Liver (tissue), 9 donors: ENCODE results near the gene SEMA3B. TPM values are rescaled to one million over a fixed set of nuclear protein-coding genes. Genes with fewer than 3 reads are reported as not detected.

Experiments used
- DNase-seq: peaks from one replicate; pipeline ENCODE4 v3.0.0-alpha.2; 2017; ENCODE audit warnings: low spot score
- H3K27ac ChIP-seq, 2 donors: one replicate each; pipeline ENCODE4 v1.7.0; 2013; ENCODE audit warnings: inconsistent platforms in 2 of 2, low read length in 2 of 2, control low read depth in 1 of 2, low read depth in 1 of 2, mild to moderate bottlenecking in 1 of 2
- H3K27me3 ChIP-seq, 4 donors: one replicate each; pipeline versions ENCODE4 v1.6.1 to v1.7.0; 2013; ENCODE audit warnings: low read length in 3 of 4, inconsistent platforms in 1 of 4, mild to moderate bottlenecking in 1 of 4, moderate library complexity in 1 of 4; ENCODE audit not compliant: control insufficient read depth in 4 of 4, insufficient read depth in 4 of 4
- H3K36me3 ChIP-seq, 4 donors: one replicate each; pipeline versions ENCODE4 v1.6.1 to v1.7.0; 2013; ENCODE audit warnings: low read length in 3 of 4, mild to moderate bottlenecking in 3 of 4, low read depth in 1 of 4, moderate library complexity in 1 of 4; ENCODE audit not compliant: control insufficient read depth in 4 of 4, insufficient read depth in 3 of 4
- H3K4me1 ChIP-seq, 4 donors: one replicate each; pipeline versions ENCODE4 v1.6.1 to v1.7.0; 2013; ENCODE audit warnings: low read length in 3 of 4, mild to moderate bottlenecking in 3 of 4, moderate library complexity in 1 of 4; ENCODE audit not compliant: control insufficient read depth in 4 of 4, insufficient read depth in 4 of 4
- H3K4me3 ChIP-seq, 3 donors: one replicate each; pipeline versions ENCODE4 v1.6.1 to v1.7.0; 2013; ENCODE audit warnings: low read length in 3 of 3, control low read depth in 1 of 3, low read depth in 1 of 3, mild to moderate bottlenecking in 1 of 3
- H3K9ac ChIP-seq, 2 donors: one replicate each; pipeline ENCODE4 v1.7.0; 2013; ENCODE audit warnings: low read length in 2 of 2, mild to moderate bottlenecking in 2 of 2, moderate library complexity in 2 of 2, control low read depth in 1 of 2, low read depth in 1 of 2
- H3K9me3 ChIP-seq, 4 donors: one replicate each; pipeline versions ENCODE4 v1.6.1 to v1.7.0; 2013; ENCODE audit warnings: low read length in 3 of 4; ENCODE audit not compliant: control insufficient read depth in 4 of 4
- ATF3 ChIP-seq: IDR thresholded peaks from 2 replicates; pipeline ENCODE4 v1.6.1; 2016; ENCODE audit warnings: antibody characterized with exemption
- CTCF ChIP-seq: fragments of 150-350 bp; IDR thresholded peaks from 2 replicates; pipeline ENCODE4 v1.5.1; 2017; ENCODE audit warnings: improper control_type of control experiment, low read depth, low read length; ENCODE audit not compliant: missing input control
- EGR1 ChIP-seq, 2 donors: IDR thresholded peaks; 2 replicates each; pipeline ENCODE4 v1.6.1; 2016 to 2018; ENCODE audit warnings: antibody characterized with exemption in 2 of 2, low read depth in 2 of 2
- FOXA1 ChIP-seq: IDR thresholded peaks from 2 replicates; pipeline ENCODE4 v1.6.1; 2016; ENCODE audit warnings: antibody characterized with exemption
- GABPA ChIP-seq, 2 donors: IDR thresholded peaks in 1 of 2; conservative IDR thresholded peaks in 1 of 2; 2 replicates each; pipeline ENCODE4 v1.6.1; 2016; ENCODE audit warnings: antibody characterized with exemption in 2 of 2, mild to moderate bottlenecking in 1 of 2, moderate library complexity in 1 of 2
- HNF4A ChIP-seq, 2 donors: conservative IDR thresholded peaks; 2 replicates each; pipeline ENCODE4 v1.6.1; 2016; ENCODE audit warnings: antibody characterized with exemption in 2 of 2, mild to moderate bottlenecking in 2 of 2
- HNF4G ChIP-seq: IDR thresholded peaks from 2 replicates; pipeline ENCODE4 v1.6.1; 2016; ENCODE audit warnings: antibody characterized with exemption
- JUND ChIP-seq, 2 donors: IDR thresholded peaks; 2 replicates each; pipeline ENCODE4 v1.6.1; 2016; ENCODE audit warnings: antibody characterized with exemption in 2 of 2
- NR2F2 ChIP-seq: IDR thresholded peaks from 2 replicates; pipeline ENCODE4 v1.6.1; 2016; ENCODE audit warnings: antibody characterized with exemption
- RAD21 ChIP-seq, 2 donors: IDR thresholded peaks; 2 replicates each; pipeline ENCODE4 v1.6.1; 2016; ENCODE audit warnings: antibody characterized with exemption in 2 of 2, mild to moderate bottlenecking in 2 of 2
- REST ChIP-seq: IDR thresholded peaks from 2 replicates; pipeline ENCODE4 v1.6.1; 2016; ENCODE audit warnings: antibody characterized with exemption, mild to moderate bottlenecking
- RXRA ChIP-seq, 2 donors: IDR thresholded peaks; 2 replicates each; pipeline ENCODE4 v1.6.1; 2017 to 2018; ENCODE audit warnings: antibody characterized with exemption in 2 of 2, mild to moderate bottlenecking in 1 of 2
- SP1 ChIP-seq: IDR thresholded peaks from 2 replicates; pipeline ENCODE4 v1.6.1; 2018; ENCODE audit warnings: antibody characterized with exemption, mild to moderate bottlenecking
- TAF1 ChIP-seq: conservative IDR thresholded peaks from 2 replicates; pipeline ENCODE4 v1.6.1; 2016; ENCODE audit warnings: antibody characterized with exemption, mild to moderate bottlenecking
- YY1 ChIP-seq: IDR thresholded peaks from 2 replicates; pipeline ENCODE4 v1.6.1; 2016; ENCODE audit warnings: antibody characterized with exemption, mild to moderate bottlenecking
- WGBS: extraction: QIAGEN DNeasy Blood & Tissue Kit; methylation state at CpG from one replicate; pipeline ENCODE4 v1.1.7; 2013; 5-methylcytosine and 5-hydroxymethylcytosine counted together
- polyA plus RNA-seq, 2 donors: library from polyadenylated mRNA; stranded (reverse) in 1 of 2; unstranded in 1 of 2; fragments of 200-250 nt in 1 of 2; fragments of >200 nt in 1 of 2; fragmentation: Nextera tagmentation in 1 of 2; extraction: Ambion mirVana in 1 of 2; gene quantifications; one replicate each; pipeline versions ENCODE4 v1.2.1 to v1.2.3, GENCODE V29; 2013 to 2015
- total RNA-seq, 2 donors: library from RNA; depleted of rRNA; stranded (reverse); fragments of >200 nt; gene quantifications; one replicate each; pipeline ENCODE4 v1.2.3, GENCODE V29; 2014
- TF ChIP-seq, protein P1 (sequence below): IDR thresholded peaks from 2 replicates; pipeline ENCODE4 v1.6.1; 2016; ENCODE audit warnings: antibody characterized with exemption
- TF ChIP-seq, protein P2 (sequence below): IDR thresholded peaks from 2 replicates; pipeline ENCODE4 v1.6.1; 2016; ENCODE audit warnings: antibody characterized with exemption
- donor health status: healthy.
- donor health status: healthy.
- donor health status: healthy.
- donor health status: healthy.
- donor health status: healthy.

Gene SEMA3B
- total and polyA plus RNA-seq, 4 donors, result 0.40 to 1.5 (median 0.93) TPM

DNA sequence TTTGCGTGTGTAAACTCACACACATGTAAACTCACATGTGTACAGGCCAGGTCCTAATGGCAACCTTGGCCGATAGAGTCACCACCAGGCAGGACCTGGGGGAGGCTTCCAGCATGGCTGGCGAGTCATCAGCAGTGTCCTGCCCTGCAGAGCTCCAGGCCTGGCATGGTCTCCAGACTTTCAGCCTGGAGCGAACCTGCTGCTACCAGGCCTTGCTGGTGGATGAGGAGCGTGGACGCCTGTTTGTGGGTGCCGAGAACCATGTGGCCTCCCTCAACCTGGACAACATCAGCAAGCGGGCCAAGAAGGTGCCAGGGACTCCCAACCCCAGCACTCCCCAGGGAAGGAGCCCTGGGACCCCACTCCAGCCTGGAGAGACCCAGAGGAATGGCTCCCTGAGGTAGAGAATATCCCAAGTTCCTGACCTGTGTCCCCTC, 1.0 kb downstream of the SEMA3B start:
- Histone ChIP-seq H3K27me3 (no peaks in the 10 kb centered on the region), H3K9ac (no peak overlapping the region), H3K4me1 (peaks cover 1 to 45% (median 22%) of the 10 kb centered on the region in 4 donors), H3K27ac (no peak overlapping the region), H3K9me3 (no peaks in the 10 kb centered on the region), H3K36me3 (no peaks in the 10 kb centered on the region), H3K4me3 (no peak overlapping the region)
- no peak for DNase-seq
- TF ChIP-seq, protein P1, sequence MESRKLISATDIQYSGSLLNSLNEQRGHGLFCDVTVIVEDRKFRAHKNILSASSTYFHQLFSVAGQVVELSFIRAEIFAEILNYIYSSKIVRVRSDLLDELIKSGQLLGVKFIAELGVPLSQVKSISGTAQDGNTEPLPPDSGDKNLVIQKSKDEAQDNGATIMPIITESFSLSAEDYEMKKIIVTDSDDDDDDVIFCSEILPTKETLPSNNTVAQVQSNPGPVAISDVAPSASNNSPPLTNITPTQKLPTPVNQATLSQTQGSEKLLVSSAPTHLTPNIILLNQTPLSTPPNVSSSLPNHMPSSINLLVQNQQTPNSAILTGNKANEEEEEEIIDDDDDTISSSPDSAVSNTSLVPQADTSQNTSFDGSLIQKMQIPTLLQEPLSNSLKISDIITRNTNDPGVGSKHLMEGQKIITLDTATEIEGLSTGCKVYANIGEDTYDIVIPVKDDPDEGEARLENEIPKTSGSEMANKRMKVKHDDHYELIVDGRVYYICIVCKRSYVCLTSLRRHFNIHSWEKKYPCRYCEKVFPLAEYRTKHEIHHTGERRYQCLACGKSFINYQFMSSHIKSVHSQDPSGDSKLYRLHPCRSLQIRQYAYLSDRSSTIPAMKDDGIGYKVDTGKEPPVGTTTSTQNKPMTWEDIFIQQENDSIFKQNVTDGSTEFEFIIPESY, result no peak
- TF ChIP-seq GABPA (IDR thresholded peaks at IDR 0.05 in 1 of 2, conservative IDR thresholded peaks at IDR 0.05 in 1 of 2), result no peak
- no peak for TF ChIP-seq ATF3
- no peak for TF ChIP-seq EGR1 (IDR thresholded peaks at IDR 0.05; ENCODE audit: low read depth in 2 of 2)
- TF ChIP-seq, protein P2, sequence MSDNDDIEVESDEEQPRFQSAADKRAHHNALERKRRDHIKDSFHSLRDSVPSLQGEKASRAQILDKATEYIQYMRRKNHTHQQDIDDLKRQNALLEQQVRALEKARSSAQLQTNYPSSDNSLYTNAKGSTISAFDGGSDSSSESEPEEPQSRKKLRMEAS, result no peak
- TF ChIP-seq HNF4A (conservative IDR thresholded peaks at IDR 0.05), result no peak
- no peak for TF ChIP-seq TAF1
- no peak for TF ChIP-seq JUND (IDR thresholded peaks at IDR 0.05)
- TF ChIP-seq HNF4G, result no peak
- 90% methylated on average over 8 of the region's 8 CpGs for WGBS

- no peak for DNase-seq
- Histone ChIP-seq H3K4me3 (no peak overlapping the region), H3K9ac (no peak overlapping the region), H3K27ac (no peak overlapping the region), H3K36me3 (no peaks in the 10 kb centered on the region), H3K4me1 (peaks cover 3 to 51% (median 24%) of the 10 kb centered on the region in 4 donors), H3K9me3 (no peaks in the 10 kb centered on the region), H3K27me3 (peaks cover 0 to 2% (median 0%) of the 10 kb centered on the region in 4 donors)
- WGBS, result 86% methylated on average over 19 of the region's 19 CpGs
- TF ChIP-seq JUND (IDR thresholded peaks at IDR 0.05) (no peak), RAD21 (IDR thresholded peaks at IDR 0.05) (no peak), SP1 (no peak), TAF1 (no peak), RXRA (IDR thresholded peaks at IDR 0.05) (no peak), HNF4A (conservative IDR thresholded peaks at IDR 0.05) (no peak), EGR1 (IDR thresholded peaks at IDR 0.05; ENCODE audit: low read depth in 2 of 2) (no peak), CTCF (no peak), FOXA1 (no peak), NR2F2 (no peak), YY1 (no peak), GABPA (IDR thresholded peaks at IDR 0.05 in 1 of 2, conservative IDR thresholded peaks at IDR 0.05 in 1 of 2) (no peak), REST (no peak)
- TF ChIP-seq, protein P2, result no peak
- TF ChIP-seq, protein P1, result no peak
These were observed 1.7 kb downstream of the SEMA3B start for GRCh38 chr3:50270422-50271224.
